HFFc6 (cell line): ENCODE measurements around the gene PTS. TPM values are rescaled to one million over a fixed set of nuclear protein-coding genes. Genes with fewer than 3 reads are reported as not detected.
A peak's percentile ranks its signal among the peaks of the same experiment; 100 is the strongest.

Experiments used
- DNase-seq: peaks from one replicate; pipeline ENCODE4 v3.0.0-alpha.2; 2018
- H3K27ac Mint-ChIP-seq: 2 replicates; pipeline ENCODE4 v1.8.0; 2020; ENCODE audit warnings: mild to moderate bottlenecking, mixed read lengths
- H3K27me3 Mint-ChIP-seq: 2 replicates; pipeline ENCODE4 v1.8.0; 2021; ENCODE audit warnings: mild to moderate bottlenecking, moderate library complexity, mixed read lengths; ENCODE audit not compliant: insufficient read depth
- H3K36me3 Mint-ChIP-seq: 2 replicates; pipeline ENCODE4 v1.8.0; 2021; ENCODE audit warnings: low read depth, mixed read lengths
- H3K4me1 Mint-ChIP-seq: 2 replicates; pipeline ENCODE4 v1.8.0; 2020; ENCODE audit warnings: low read depth, mixed read lengths
- H3K4me3 Mint-ChIP-seq: 2 replicates; pipeline ENCODE4 v1.8.0; 2020; ENCODE audit warnings: mild to moderate bottlenecking, moderate library complexity, mixed read lengths
- H3K9me3 Mint-ChIP-seq: 2 replicates; pipeline ENCODE4 v1.8.0; 2020; ENCODE audit warnings: mild to moderate bottlenecking, mixed read lengths
- CTCF ChIP-seq: fragments of 200-600 bp; sonication (generic); IDR thresholded peaks from 2 replicates; pipeline ENCODE4 v1.5.0; 2021; ENCODE audit warnings: antibody characterized with exemption, mild to moderate bottlenecking
- total RNA-seq, 6 experiments: library from RNA; stranded (reverse); fragmentation: NEBNext Ultra II Directional; extraction: Animal tissue kit (Norgen Biotek cat#: 25700); gene quantifications; 2 replicates in 1 of 6; 3 replicates in 5 of 6; pipeline ENCODE4 v1.2.3, GENCODE V29; 2021

The PTS gene
- total RNA-seq, 6 experiments from 2014 or later: 73.1 to 78.9 (median 75.7) TPM

- H3K4me3 Mint-ChIP-seq: no peak overlapping the region
- no peaks in the 10 kb centered on the region for H3K36me3 Mint-ChIP-seq
- 0 out of 2 replicates have a peak overlapping the region, but pooled peaks have one; percentile 6 for H3K27ac Mint-ChIP-seq
- peaks cover 40% of the 10 kb centered on the region for H3K4me1 Mint-ChIP-seq
- H3K9me3 Mint-ChIP-seq: no peaks in the 10 kb centered on the region
- TF ChIP-seq CTCF: no peak
- peak; percentile 46 for DNase-seq
- H3K27me3 Mint-ChIP-seq: peaks cover 12% of the 10 kb centered on the region
These were observed 51.7 kb downstream of the PTS start for GRCh38 chr11:112277941-112278340.

- Mint-ChIP-seq H3K4me1 (peaks cover 40% of the 10 kb centered on the region), H3K36me3 (no peaks in the 10 kb centered on the region), H3K4me3 (no peak overlapping the region), H3K9me3 (no peaks in the 10 kb centered on the region), H3K27me3 (peaks cover 15% of the 10 kb centered on the region), H3K27ac (no peak overlapping the region)
- no peak for DNase-seq
- TF ChIP-seq CTCF: no peak
These were observed 52.6 kb downstream of the PTS start for GRCh38 chr11:112278803-112279202.

GRCh38 chr11:112279901-112280267 is 53.7 kb downstream of the PTS start:
- Mint-ChIP-seq H3K27me3 (peaks cover 12% of the 10 kb centered on the region), H3K4me3 (peak overlapping the region; percentile 93), H3K36me3 (no peaks in the 10 kb centered on the region), H3K4me1 (peaks cover 40% of the 10 kb centered on the region), H3K9me3 (no peaks in the 10 kb centered on the region), H3K27ac (no peak overlapping the region)
- peak; percentile 86 for TF ChIP-seq CTCF
- DNase-seq: no peak

- peaks cover 40% of the 10 kb centered on the region for H3K4me1 Mint-ChIP-seq
- no peaks in the 10 kb centered on the region for H3K9me3 Mint-ChIP-seq
- H3K27me3 Mint-ChIP-seq: peaks cover 12% of the 10 kb centered on the region
- no peaks in the 10 kb centered on the region for H3K36me3 Mint-ChIP-seq
- peak; percentile 71 for DNase-seq
- H3K4me3 Mint-ChIP-seq: peak overlapping the region; percentile 93
- peak overlapping the region; percentile 42 for H3K27ac Mint-ChIP-seq
- TF ChIP-seq CTCF: peak; percentile 78
These were observed 54.3 kb downstream of the PTS start for GRCh38 chr11:112280268-112281126.

GRCh38 chr11:112281726-112282125 is 55.5 kb downstream of the PTS start:
- H3K9me3 Mint-ChIP-seq: no peaks in the 10 kb centered on the region
- no peak for TF ChIP-seq CTCF
- no peak overlapping the region for H3K4me3 Mint-ChIP-seq

More at GRCh38 chr11:112281726-112282125, 55.5 kb downstream of the PTS start:
- H3K27ac Mint-ChIP-seq: no peak overlapping the region
- peaks cover 46% of the 10 kb centered on the region for H3K4me1 Mint-ChIP-seq
- peaks cover 13% of the 10 kb centered on the region for H3K27me3 Mint-ChIP-seq
- no peaks in the 10 kb centered on the region for H3K36me3 Mint-ChIP-seq
- no peak for DNase-seq

Other genes starting within 250 kb of the PTS start
- 10 to 100 TPM; 35.9 to 44.2 (median 42.1) TPM for gene DLAT, start 201.0 kb upstream of the PTS start, total RNA-seq
- 1 to 10 TPM in 4 of 6 experiments, under 1 TPM in 2; 0.59 to 1.5 (median 1.1) TPM for gene PIH1D2, start 152.4 kb upstream of the PTS start, total RNA-seq
- 10 to 100 TPM; 17.0 to 22.2 (median 19.8) TPM for gene NKAPD1, start 152.1 kb upstream of the PTS start, total RNA-seq
- 10 to 100 TPM; 54.7 to 78.5 (median 64.2) TPM for gene TIMM8B, start 139.7 kb upstream of the PTS start, total RNA-seq
- gene SDHD, start 139.6 kb upstream of the PTS start, total RNA-seq: 100 to 1,000 TPM in 1 of 6 experiments, 10 to 100 TPM in 5; 81.8 to 105 (median 91.5) TPM
- 1 to 10 TPM in 4 of 6 experiments, under 1 TPM in 2; 0.83 to 1.5 (median 1.2) TPM for gene IL18, start 62.3 kb upstream of the PTS start, total RNA-seq
- gene TEX12, start 59.1 kb upstream of the PTS start, total RNA-seq: not detected
- 1 to 10 TPM in 5 of 6 experiments, under 1 TPM in 1; 0.83 to 2.0 (median 1.3) TPM for gene BCO2, start 50.9 kb upstream of the PTS start, total RNA-seq
- gene PLET1, start 34.4 kb downstream of the PTS start, total RNA-seq: not detected